Smooth muscle cell of the brain vasculature (primary cell): Measurements from ENCODE around the gene LSM12.
"Not testable (repeated sequence)": the region's sequence is repeated elsewhere in the genome, so short reads cannot be mapped to it uniquely, and the experiment has no call there.

Experiments used
- DNase-seq: peaks from one replicate; pipeline ENCODE4 v3.0.0-alpha.2; 2012; ENCODE audit warnings: low read depth, low spot score

Gene LSM12

GRCh38 chr17:44007346-44008204 lies 58.9 kb downstream of the LSM12 start:
- no peak for DNase-seq

GRCh38 chr17:44006598-44007345 lies 59.7 kb downstream of the LSM12 start:
- peak; percentile 95 for DNase-seq

DNA sequence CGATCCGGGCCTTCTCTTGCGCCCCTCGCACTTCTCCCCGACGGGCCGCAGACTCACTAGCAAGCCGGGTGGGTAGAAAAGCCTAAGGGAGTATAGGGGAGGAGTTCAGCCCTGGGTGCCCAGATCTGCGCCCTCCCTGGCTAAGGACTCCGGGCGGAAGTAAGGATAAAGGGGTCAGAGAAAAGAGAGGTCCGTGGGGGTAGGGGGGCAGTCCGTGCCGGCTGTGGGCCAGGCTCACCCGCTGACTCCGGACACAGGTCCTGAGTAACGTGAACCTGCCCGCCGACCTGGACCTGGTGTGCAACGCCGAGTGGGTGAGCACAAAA lies 60.2 kb downstream of the LSM12 start:
- DNase-seq = no peak

DNA sequence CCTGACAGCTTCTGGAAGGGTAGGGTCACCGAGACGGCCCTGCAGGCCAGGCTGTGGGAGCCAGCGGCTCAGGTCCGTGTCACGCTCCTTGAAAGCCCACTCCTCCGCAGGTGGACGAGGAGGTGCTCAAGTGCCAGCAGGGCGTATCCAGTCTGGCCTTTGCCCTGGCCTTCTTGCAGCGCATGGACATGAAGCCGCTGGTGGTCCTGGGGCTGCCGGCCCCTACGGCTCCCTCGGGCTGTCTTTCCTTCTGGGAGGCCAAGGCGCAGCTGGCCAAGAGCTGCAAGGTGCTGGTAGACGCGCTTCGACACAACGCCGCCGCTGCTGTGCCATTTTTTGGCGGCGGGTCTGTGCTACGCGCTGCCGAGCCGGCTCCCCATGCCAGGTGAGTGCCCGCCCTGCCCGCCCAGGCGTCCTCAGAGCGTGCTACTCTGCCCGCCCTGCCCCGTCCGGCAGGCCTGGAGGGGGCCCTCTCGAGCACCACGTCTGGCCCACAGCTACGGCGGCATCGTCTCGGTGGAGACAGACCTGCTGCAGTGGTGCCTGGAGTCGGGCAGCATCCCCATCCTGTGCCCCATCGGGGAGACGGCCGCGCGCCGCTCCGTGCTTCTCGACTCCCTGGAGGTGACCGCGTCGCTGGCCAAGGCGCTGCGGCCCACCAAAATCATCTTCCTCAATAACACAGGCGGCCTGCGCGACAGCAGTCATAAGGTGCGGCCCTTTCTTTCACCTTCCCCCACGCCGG lies 60.8 kb downstream of the LSM12 start:
- no peak for DNase-seq

GRCh38 chr17:44004761-44005526 lies 61.5 kb downstream of the LSM12 start:
- no peak for DNase-seq

DNA sequence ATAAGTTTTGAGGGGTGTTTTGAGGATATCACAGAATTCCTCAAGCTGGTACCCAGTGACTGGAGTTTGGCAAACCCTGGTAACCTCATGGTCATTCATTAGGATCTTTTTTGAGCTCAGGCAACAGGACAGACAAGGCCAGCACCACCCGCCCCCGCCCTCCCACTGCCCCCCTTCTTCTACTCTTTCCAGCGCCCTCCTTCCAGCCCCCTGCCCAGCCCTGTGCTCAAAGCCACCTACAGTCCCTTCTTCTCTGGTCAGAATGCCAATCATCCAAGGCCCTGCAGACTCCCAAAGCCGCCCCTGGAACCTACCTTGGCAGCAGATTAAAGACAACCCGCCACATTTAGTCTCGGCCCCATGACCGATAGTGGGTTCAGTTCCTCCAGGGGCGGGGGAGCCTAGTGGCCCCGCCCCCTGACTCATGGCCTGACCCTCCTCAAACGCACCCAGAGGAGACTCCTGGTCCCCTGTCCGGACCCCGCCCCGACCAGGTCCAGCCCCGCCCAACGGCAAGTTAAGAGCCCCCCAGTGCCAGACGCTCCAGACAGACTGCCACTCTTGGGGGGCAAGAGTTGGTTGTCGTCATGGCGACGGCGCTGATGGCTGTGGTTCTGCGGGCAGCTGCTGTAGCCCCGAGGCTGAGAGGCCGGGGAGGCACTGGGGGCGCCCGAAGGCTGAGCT lies 62.3 kb downstream of the LSM12 start, which contains the start of gene NAGS:
TSS of gene NAGS (plus strand) at position 546 of the 684 bp plus-strand sequence. CDS start at position 588, 42 bp downstream.
- no peak for DNase-seq

- peak; percentile 46 for DNase-seq
Measured at GRCh38 chr17:44002141-44002848, 64.2 kb downstream of the LSM12 start.

DNA sequence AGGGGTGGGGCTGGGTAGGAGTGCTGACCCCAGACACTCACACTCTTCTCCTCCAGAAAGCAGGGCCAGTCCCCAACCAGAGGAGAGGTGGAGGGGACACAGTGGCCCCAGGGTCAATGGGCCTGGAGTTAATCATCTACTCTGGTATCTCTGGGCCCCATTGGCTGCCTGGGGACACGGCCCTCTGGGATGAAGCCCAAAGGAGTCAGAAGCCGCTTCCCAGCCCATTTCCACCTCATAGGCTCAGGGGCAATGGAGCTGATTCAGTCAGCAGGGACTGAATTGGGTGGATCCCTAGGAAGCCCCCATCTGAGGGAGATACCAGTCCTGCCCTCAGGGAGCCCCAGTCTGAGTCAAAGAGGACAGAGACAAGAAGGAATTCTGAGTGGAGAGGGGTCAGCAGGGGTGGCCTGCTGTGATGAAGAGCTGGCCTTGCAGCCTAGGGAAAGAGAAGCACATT lies 65.0 kb downstream of the LSM12 start:
- DNase-seq = no peak

GRCh38 chr17:44000871-44001460 lies 65.5 kb downstream of the LSM12 start:
- DNase-seq = no peak

DNA sequence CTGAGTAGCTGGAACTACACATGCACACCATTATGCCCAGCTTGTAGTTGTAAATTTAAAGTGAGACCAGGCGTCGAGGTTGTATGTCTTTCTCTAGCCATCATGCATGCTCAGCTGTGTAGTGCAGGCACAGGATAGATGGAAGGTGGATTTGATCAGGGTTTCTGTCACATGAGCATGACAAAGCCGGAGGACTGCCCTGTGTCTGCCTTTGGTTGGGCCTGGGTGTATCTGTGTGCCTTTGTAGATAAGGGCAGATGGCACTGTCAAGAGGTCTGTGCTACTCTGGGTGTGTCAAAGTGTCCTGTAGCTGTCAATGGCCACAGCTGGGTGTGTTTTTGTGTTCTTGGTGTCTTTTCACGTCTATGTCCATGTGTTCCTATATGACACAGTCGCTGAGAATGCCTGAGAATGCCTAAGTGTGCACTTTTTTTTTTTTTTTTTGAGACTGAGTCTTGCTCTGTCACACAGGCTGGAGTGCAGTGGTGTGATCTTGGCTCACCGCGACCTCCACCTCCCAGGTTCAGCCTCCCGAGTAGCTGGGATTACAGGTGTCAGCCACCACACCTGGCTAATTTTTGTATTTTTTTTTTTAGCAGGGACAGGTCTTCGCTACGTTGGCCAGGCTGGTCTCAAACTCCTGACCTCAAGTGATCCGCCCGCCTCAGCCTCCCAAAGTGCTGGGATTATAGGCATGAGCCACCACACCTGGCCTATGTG lies 66.2 kb downstream of the LSM12 start:
- no peak for DNase-seq

GRCh38 chr17:43999024-43999423 lies 67.4 kb downstream of the LSM12 start:
- no peak for DNase-seq

GRCh38 chr17:43998552-43998951 lies 67.9 kb downstream of the LSM12 start:
- DNase-seq = no peak

DNA sequence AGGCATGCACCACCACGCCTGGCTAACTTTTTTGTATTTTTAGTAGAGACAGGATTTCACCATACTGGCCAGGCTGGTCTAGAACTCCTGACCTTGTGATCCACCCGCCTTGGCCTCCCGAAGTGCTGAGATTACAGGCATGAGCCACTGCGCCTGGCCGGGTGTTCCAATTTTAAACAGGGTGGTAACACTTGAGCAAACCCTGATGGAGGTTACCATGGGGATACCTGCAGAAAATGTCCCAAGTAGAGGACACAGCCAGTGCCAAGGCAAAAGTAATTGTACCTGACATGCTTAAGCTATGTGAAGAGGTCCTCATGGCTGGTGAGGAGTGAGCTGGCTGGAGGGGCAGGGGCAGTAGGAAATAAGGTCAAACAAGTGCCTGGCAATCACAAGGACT lies 69.3 kb downstream of the LSM12 start:
- DNase-seq = not testable (repeated sequence)

GRCh38 chr17:43995150-43995471 lies 71.4 kb downstream of the LSM12 start:
- no peak for DNase-seq

DNA sequence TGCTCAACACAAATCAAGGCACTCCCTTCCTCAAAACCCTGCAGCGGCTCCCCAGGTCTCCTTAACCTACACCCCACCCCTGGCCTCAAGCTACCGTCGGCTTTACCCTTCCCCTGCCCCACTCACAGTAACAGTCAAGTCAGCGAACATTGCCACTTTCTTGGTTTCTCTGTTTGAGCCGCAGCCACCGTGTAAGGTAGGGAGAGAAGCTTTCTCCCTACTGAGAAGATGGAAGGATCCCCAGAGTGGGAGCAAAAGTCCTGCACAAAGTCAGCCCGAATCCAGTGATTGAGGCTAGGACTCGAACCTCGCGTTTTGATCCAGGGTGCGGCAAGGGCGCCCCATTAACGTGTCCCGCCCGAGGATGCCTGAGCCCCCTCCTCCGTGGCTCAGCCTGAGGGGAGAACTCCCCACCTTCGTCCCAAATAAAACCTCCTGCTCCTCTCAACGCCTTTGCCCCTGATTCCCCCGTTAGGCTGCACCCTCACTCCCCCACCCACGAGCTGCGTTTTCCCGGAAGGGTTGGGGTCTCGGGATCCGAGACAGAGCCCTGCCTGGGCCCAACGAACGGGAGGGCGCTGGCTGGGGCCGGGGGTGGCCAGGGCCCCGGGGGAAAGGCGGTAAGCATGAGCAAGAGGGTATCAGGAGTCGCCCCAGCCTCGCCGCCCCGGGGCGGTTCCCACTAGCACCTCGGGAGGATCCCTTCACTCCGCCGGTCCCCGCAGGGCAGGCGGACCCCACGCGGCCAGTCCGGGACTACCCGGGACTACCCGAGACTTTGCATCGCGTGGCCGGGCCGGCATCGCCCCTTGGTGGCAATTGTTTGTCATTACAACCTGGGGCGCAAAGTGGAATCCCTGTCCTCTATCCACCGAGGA lies 72.0 kb downstream of the LSM12 start:
- no peak for DNase-seq

DNA sequence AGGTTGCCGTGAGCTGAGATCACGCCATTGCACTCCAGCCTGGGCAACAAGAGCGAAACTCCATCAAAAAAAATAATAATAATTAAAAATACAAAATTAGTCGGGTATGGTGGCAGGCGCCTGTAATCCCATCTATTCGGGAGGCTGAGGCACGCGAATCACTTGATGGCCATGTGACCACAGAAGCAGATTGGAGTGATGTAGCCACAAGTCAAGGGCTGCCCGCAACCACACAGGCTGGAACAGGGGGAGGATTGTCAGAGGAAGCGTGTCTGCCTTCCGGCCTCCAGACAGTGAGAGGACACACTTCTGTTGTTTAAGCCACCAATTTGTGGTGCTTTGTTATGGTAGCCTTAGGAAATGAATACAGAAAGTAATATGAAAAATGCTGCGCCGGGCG lies 73.8 kb downstream of the LSM12 start:
- no peak for DNase-seq

- no peak for DNase-seq
Measured at GRCh38 chr17:43988301-43988700, 78.2 kb downstream of the LSM12 start.
